GM21737 (cell line): ENCODE measurements around the gene TPK1.
A peak's percentile ranks its signal among the peaks of the same experiment; 100 is the strongest.
"Not testable (repeated sequence)": the region's sequence is repeated elsewhere in the genome, so short reads cannot be mapped to it uniquely, and the experiment has no call there.

Source experiments
- ATAC-seq: cut with Tn5 transposase; IDR thresholded peaks from one replicate; pipeline ENCODE4 v1.9.1; 2021; ENCODE audit warnings: mild to moderate bottlenecking, moderate library complexity; ENCODE audit not compliant: unreplicated experiment

TPK1 gene

GRCh38 chr7:144780071-144780608 is 55.7 kb downstream of the TPK1 start:
- no peak for ATAC-seq

- not testable (repeated sequence) for ATAC-seq
Measured at GRCh38 chr7:144777889-144778288, 58.0 kb downstream of the TPK1 start.

- ATAC-seq = no peak
Measured at GRCh38 chr7:144777005-144777839, 58.6 kb downstream of the TPK1 start.

- no peak for ATAC-seq
Measured at GRCh38 chr7:144776447-144776846, 59.4 kb downstream of the TPK1 start.

GRCh38 chr7:144775749-144776148 is 60.1 kb downstream of the TPK1 start:
- ATAC-seq = no peak

- ATAC-seq = no peak
Measured at GRCh38 chr7:144771927-144772326, 63.9 kb downstream of the TPK1 start.

- no peak for ATAC-seq
Measured at GRCh38 chr7:144771174-144771573, 64.7 kb downstream of the TPK1 start.

GRCh38 chr7:144769352-144769751 is 66.5 kb downstream of the TPK1 start:
- no peak for ATAC-seq

- ATAC-seq = no peak
Measured at GRCh38 chr7:144768633-144769032, 67.2 kb downstream of the TPK1 start.

GRCh38 chr7:144763291-144763690 is 72.6 kb downstream of the TPK1 start:
- no peak for ATAC-seq

GRCh38 chr7:144762853-144763252 is 73.0 kb downstream of the TPK1 start:
- no peak for ATAC-seq

- no peak for ATAC-seq
Measured at GRCh38 chr7:144761493-144761892, 74.4 kb downstream of the TPK1 start.

GRCh38 chr7:144759653-144760052 is 76.2 kb downstream of the TPK1 start:
- no peak for ATAC-seq

- no peak for ATAC-seq
Measured at GRCh38 chr7:144747936-144748335, 87.9 kb downstream of the TPK1 start.

- peak; percentile 91 for ATAC-seq
Measured at GRCh38 chr7:144738708-144739314, 97.0 kb downstream of the TPK1 start.

- ATAC-seq = no peak
Measured at GRCh38 chr7:144738146-144738545, 97.7 kb downstream of the TPK1 start.

GRCh38 chr7:144736880-144737493 is 98.9 kb downstream of the TPK1 start:
- ATAC-seq = no peak

GRCh38 chr7:144735505-144736276 is 100.2 kb downstream of the TPK1 start:
- ATAC-seq = no peak

- ATAC-seq = no peak
Measured at GRCh38 chr7:144731661-144732351, 104.0 kb downstream of the TPK1 start.

GRCh38 chr7:144730224-144730623 is 105.6 kb downstream of the TPK1 start:
- no peak for ATAC-seq
